ENCODE results near the gene MNAT1. TPM values are rescaled to one million over a fixed set of nuclear protein-coding genes. Genes with fewer than 3 reads are reported as not detected.
A peak's percentile ranks its signal among the peaks of the same experiment; 100 is the strongest.
"Not testable (repeated sequence)": the region's sequence is repeated elsewhere in the genome, so short reads cannot be mapped to it uniquely, and the experiment has no call there.

The MNAT1 gene
- total RNA-seq, 1 experiment from 2014 or later, result 95.7 TPM

GRCh38 chr14:60773558-60773957 lies 39.0 kb downstream of the MNAT1 start:
- TF ChIP-seq EZH2phosphoT487 (IDR thresholded peaks at IDR 0.05; ENCODE audit: borderline replicate concordance, low read length) (no peak), EZH2 (IDR thresholded peaks at IDR 0.05; ENCODE audit: low read length, unreplicated experiment) (no peak), CTCF (conservative IDR thresholded peaks at IDR 0.05; ENCODE audit: low read depth, low read length) (no peak)
- H3K27ac ChIP-seq (ENCODE audit: low read length), result no peak overlapping the region

GRCh38 chr14:60775296-60775695 lies 40.7 kb downstream of the MNAT1 start:
- peaks cover 91% of the 10 kb centered on the region for H3K79me2 ChIP-seq (ENCODE audit: low read length)
- H3K9me3 ChIP-seq (ENCODE audit: low read length), result no peaks in the 10 kb centered on the region
- no peaks in the 10 kb centered on the region for H3K36me3 ChIP-seq (ENCODE audit: low read depth, low read length)
- H2AFZ ChIP-seq (ENCODE audit: low read length), result no peak overlapping the region
- BruUV-seq (replicated peaks), result no TSS peak
- no peak overlapping the region for H3K4me3 ChIP-seq (ENCODE audit: low read length)
- H3F3A ChIP-seq (ENCODE audit: low read length, unreplicated experiment), result peaks cover 9% of the 10 kb centered on the region
- H3K27ac ChIP-seq (ENCODE audit: low read length), result peak overlapping the region; percentile 20
- H3K9me2 ChIP-seq (replicated peaks; ENCODE audit: low read length), result no peaks in the 10 kb centered on the region
- POLR2A ChIA-PET (ENCODE audit: unreplicated experiment), result interaction anchor here (0.6 to 0.7 kb wide), 2 partner anchors 14 to 101 kb away, joined by 3 read pairs; no protein-coding TSS in a partner anchor
- ATAC-seq (peak; percentile 78), DNase-seq (peak; percentile 93)
- TF ChIP-seq CTCF (conservative IDR thresholded peaks at IDR 0.05; ENCODE audit: low read depth, low read length), result no peak
- no peak for TF ChIP-seq EZH2phosphoT487 (IDR thresholded peaks at IDR 0.05; ENCODE audit: borderline replicate concordance, low read length)
- no peak for TF ChIP-seq EZH2 (IDR thresholded peaks at IDR 0.05; ENCODE audit: low read length, unreplicated experiment)
- H3K4me2 ChIP-seq (ENCODE audit: low read length), result peak overlapping the region; percentile 44
- H3K27me3 ChIP-seq (ENCODE audit: low read length), result no peaks in the 10 kb centered on the region
- H4K20me1 ChIP-seq (ENCODE audit: low read length), result peaks cover 16% of the 10 kb centered on the region; the same call in 1 of the 2 replicates
- peaks cover 44% of the 10 kb centered on the region for H3K4me1 ChIP-seq (ENCODE audit: insufficient read depth, low read length)
- CTCF ChIA-PET, result no interaction called here
- intact Hi-C loops (cut with micrococcal nuclease), result loop anchor here (1.0 to 5.0 kb wide), 3 partner anchors 15 to 157 kb away; partner anchors contain the start of gene SIX4
- H3K9ac ChIP-seq (ENCODE audit: low read length), result no peak overlapping the region

More at GRCh38 chr14:60773558-60773957, 39.0 kb downstream of the MNAT1 start:
- no peaks in the 10 kb centered on the region for H3K36me3 ChIP-seq (ENCODE audit: low read depth, low read length)
- H3K9me2 ChIP-seq (replicated peaks; ENCODE audit: low read length), result no peaks in the 10 kb centered on the region
- H3F3A ChIP-seq (ENCODE audit: low read length, unreplicated experiment), result peaks cover 17% of the 10 kb centered on the region
- DNase-seq (no peak), ATAC-seq (no peak)
- no peaks in the 10 kb centered on the region for H3K9me3 ChIP-seq (ENCODE audit: low read length)
- no peak overlapping the region for H3K9ac ChIP-seq (ENCODE audit: low read length)
- no peak overlapping the region for H3K4me3 ChIP-seq (ENCODE audit: low read length)
- H3K27me3 ChIP-seq (ENCODE audit: low read length), result no peaks in the 10 kb centered on the region
- intact Hi-C loops (cut with micrococcal nuclease), result no loop called here
- H4K20me1 ChIP-seq (ENCODE audit: low read length), result peaks cover 14% of the 10 kb centered on the region
- ChIA-PET CTCF (no interaction called here), POLR2A (ENCODE audit: unreplicated experiment) (no interaction called here)
- H2AFZ ChIP-seq (ENCODE audit: low read length), result no peak overlapping the region
- H3K4me1 ChIP-seq (ENCODE audit: insufficient read depth, low read length), result peaks cover 50% of the 10 kb centered on the region
- H3K79me2 ChIP-seq (ENCODE audit: low read length), result peaks cover 88% of the 10 kb centered on the region
- H3K4me2 ChIP-seq (ENCODE audit: low read length), result no peak overlapping the region
- BruUV-seq (replicated peaks), result no TSS peak

GRCh38 chr14:60777856-60778578 lies 43.5 kb downstream of the MNAT1 start:
- DNase-seq (peak; percentile 91), ATAC-seq (peak; percentile 76)
- H3K27ac ChIP-seq (ENCODE audit: low read length), result peak overlapping the region; percentile 15
- BruUV-seq (replicated peaks), result no TSS peak
- H2AFZ ChIP-seq (ENCODE audit: low read length), result no peak overlapping the region
- no peak overlapping the region for H3K9ac ChIP-seq (ENCODE audit: low read length)
- TF ChIP-seq EZH2 (IDR thresholded peaks at IDR 0.05; ENCODE audit: low read length, unreplicated experiment) (no peak), CTCF (conservative IDR thresholded peaks at IDR 0.05; ENCODE audit: low read depth, low read length) (no peak), EZH2phosphoT487 (IDR thresholded peaks at IDR 0.05; ENCODE audit: borderline replicate concordance, low read length) (no peak)
- H3K36me3 ChIP-seq (ENCODE audit: low read depth, low read length), result no peaks in the 10 kb centered on the region
- ChIA-PET POLR2A (ENCODE audit: unreplicated experiment) (no interaction called here), CTCF (no interaction called here)
- H3K4me3 ChIP-seq (ENCODE audit: low read length), result no peak overlapping the region
- intact Hi-C loops (cut with micrococcal nuclease), result loop anchor here (5.0 kb wide), 2 partner anchors 56 to 154 kb away; partner anchors contain the start of gene SIX4
- peak overlapping the region; percentile 30 for H3K4me2 ChIP-seq (ENCODE audit: low read length)
- peaks cover 93% of the 10 kb centered on the region for H3K79me2 ChIP-seq (ENCODE audit: low read length)
- H3F3A ChIP-seq (ENCODE audit: low read length, unreplicated experiment), result peaks cover 9% of the 10 kb centered on the region
- H4K20me1 ChIP-seq (ENCODE audit: low read length), result peaks cover 24% of the 10 kb centered on the region
- H3K9me2 ChIP-seq (replicated peaks; ENCODE audit: low read length), result no peaks in the 10 kb centered on the region
- peaks cover 44% of the 10 kb centered on the region for H3K4me1 ChIP-seq (ENCODE audit: insufficient read depth, low read length)
- no peaks in the 10 kb centered on the region for H3K27me3 ChIP-seq (ENCODE audit: low read length)
- no peaks in the 10 kb centered on the region for H3K9me3 ChIP-seq (ENCODE audit: low read length)

GRCh38 chr14:60779745-60780514 lies 45.4 kb downstream of the MNAT1 start:
- CTCF ChIA-PET; H3K27me3 ChIP-seq (ENCODE audit: low read length); H3F3A ChIP-seq (ENCODE audit: low read length, unreplicated experiment); H3K4me3 ChIP-seq (ENCODE audit: low read length); H2AFZ ChIP-seq (ENCODE audit: low read length); DNase-seq; H3K9me2 ChIP-seq (replicated peaks; ENCODE audit: low read length); H3K27ac ChIP-seq (ENCODE audit: low read length); ATAC-seq; H3K9ac ChIP-seq (ENCODE audit: low read length); H3K4me2 ChIP-seq (ENCODE audit: low read length); BruUV-seq (replicated peaks); H3K9me3 ChIP-seq (ENCODE audit: low read length); H3K36me3 ChIP-seq (ENCODE audit: low read depth, low read length): not testable (repeated sequence)
- POLR2A ChIA-PET (ENCODE audit: unreplicated experiment), result interaction anchor here (0.7 kb wide), 1 partner anchor 46 kb away, joined by 3 read pairs; no protein-coding TSS in a partner anchor
- peaks cover 84% of the 10 kb centered on the region for H3K79me2 ChIP-seq (ENCODE audit: low read length)
- peaks cover 34% of the 10 kb centered on the region for H3K4me1 ChIP-seq (ENCODE audit: insufficient read depth, low read length)
- intact Hi-C loops (cut with micrococcal nuclease), result loop anchor here (5.0 kb wide), 2 partner anchors 58 to 152 kb away; partner anchors contain the start of gene SIX4
- peaks cover 26% of the 10 kb centered on the region for H4K20me1 ChIP-seq (ENCODE audit: low read length)

All from PC-3 (cell line).